HepG2 (cell line): ENCODE data around the gene PIWIL4. TPM values are rescaled to one million over a fixed set of nuclear protein-coding genes. Genes with fewer than 3 reads are reported as not detected.
A peak's percentile ranks its signal among the peaks of the same experiment; 100 is the strongest.

ENCODE experiments used
- ATAC-seq: fragments of 200-7000 bp; cut with Tn5 transposase; 3 replicates; pipeline ENCODE4 v1.9.1; 2020; ENCODE audit warnings: mild to moderate bottlenecking, moderate library complexity
- BruUV-seq: library from RNA; stranded (reverse); fragments of 400-500 nt; replicated peaks from 2 replicates; lab custom pipeline; 2021; lab: Mats Ljungman, UMichigan
- CTCF ChIA-PET: fragments of 300-600 bp; formaldehyde crosslinking; extraction: SDS; loops from one replicate; lab custom pipeline; 2021; ENCODE audit warnings: low total read pairs, inconsistent platforms, low intra/inter-chr PET ratio; lab: Yijun Ruan, JAX
- POLR2A ChIA-PET: fragments of 350-600 bp; sonication (Branson Sonifier 250); formaldehyde crosslinking; loops from one replicate; lab custom pipeline; 2020; ENCODE audit warnings: antibody characterized with exemption, inconsistent platforms; lab: Yijun Ruan, JAX
- DNase-seq: peaks from one replicate; pipeline ENCODE4 v3.0.0-alpha.2; 2015; ENCODE audit warnings: low spot score
- FAIRE-seq: peaks from 3 replicates; lab custom pipeline; 2011; peaks lifted over from hg19 to GRCh38; lab: Jason Lieb, UNC
- H2AFZ ChIP-seq: one replicate; pipeline ENCODE4 v1.6.1; 2011; ENCODE audit warnings: low read length, inconsistent platforms
- H3K27ac ChIP-seq: fragments of 300-600 bp; 3 replicates; pipeline ENCODE4 v1.8.0; 2011; ENCODE audit warnings: mixed run types, mild to moderate bottlenecking, mixed read lengths, low read length, inconsistent platforms; ENCODE audit not compliant: insufficient read depth; ENCODE audit errors: extremely low read length
- H3K27me3 ChIP-seq, 2 experiments: fragments of 200-600 bp in 1 of 2; 2 replicates in 1 of 2; 3 replicates in 1 of 2; pipeline versions ENCODE4 v1.6.0 to v1.8.0; 2011; ENCODE audit warnings: low read length in 2 of 2, mild to moderate bottlenecking in 2 of 2, moderate library complexity in 2 of 2, inconsistent platforms in 1 of 2; ENCODE audit not compliant: insufficient read depth in 2 of 2, control insufficient read depth in 1 of 2
- H3K36me3 ChIP-seq, 2 experiments: fragments of 200-600 bp in 1 of 2; replicated peaks in 1 of 2; 2 replicates in 1 of 2; 3 replicates in 1 of 2; pipeline versions ENCODE4 v1.5.1 to v1.8.0; 2011; ENCODE audit warnings: low read length in 2 of 2, inconsistent platforms in 1 of 2; ENCODE audit not compliant: insufficient read depth in 2 of 2, control insufficient read depth in 1 of 2
- H3K4me1 ChIP-seq: 2 replicates; pipeline ENCODE4 v1.5.1; 2012; ENCODE audit warnings: low read length, inconsistent platforms; ENCODE audit not compliant: insufficient read depth
- H3K4me2 ChIP-seq: 2 replicates; pipeline ENCODE4 v1.6.0; 2011; ENCODE audit warnings: low read depth, low read length, inconsistent platforms
- H3K4me3 ChIP-seq, 3 experiments: fragments of 200-600 bp in 1 of 3; sonication (generic), shearing (Covaris generic) in 1 of 3; replicated peaks in 1 of 3; 2 replicates each; pipeline ENCODE4 v1.5.1; 2011 to 2016; ENCODE audit warnings: low read length in 3 of 3, inconsistent platforms in 2 of 3, low read depth in 2 of 3, mild to moderate bottlenecking in 2 of 3, control low read depth in 1 of 3, mixed read lengths in 1 of 3; ENCODE audit not compliant: insufficient read depth in 1 of 3
- H3K79me2 ChIP-seq: one replicate; pipeline ENCODE4 v1.6.1; 2011; ENCODE audit warnings: low read length, inconsistent platforms; ENCODE audit not compliant: insufficient read depth
- H3K9ac ChIP-seq: 2 replicates; pipeline ENCODE4 v1.6.0; 2011; ENCODE audit warnings: mild to moderate bottlenecking, low read depth, low read length, inconsistent platforms; ENCODE audit not compliant: insufficient read depth
- H3K9me3 ChIP-seq: 2 replicates; pipeline ENCODE4 v1.5.1; 2012; ENCODE audit warnings: mild to moderate bottlenecking, low read length
- H4K20me1 ChIP-seq: 2 replicates; pipeline ENCODE4 v1.6.0; 2011; ENCODE audit warnings: inconsistent platforms, mild to moderate bottlenecking, low read length, moderate library complexity; ENCODE audit not compliant: insufficient read depth
- HNF4A ChIP-seq: sonication (generic); formaldehyde crosslinking; IDR thresholded peaks from 2 replicates; pipeline ENCODE4 v1.4.0; 2020; ENCODE audit warnings: missing genetic modification reagents
- NFYC ChIP-seq: IDR thresholded peaks from 2 replicates; pipeline ENCODE4 v1.6.1; 2016; ENCODE audit warnings: missing genetic modification reagents, missing compliant biosample characterization
- PHF20 ChIP-seq: sonication (generic); formaldehyde crosslinking; IDR thresholded peaks from 2 replicates; pipeline ENCODE4 v1.5.0; 2020; ENCODE audit warnings: mild to moderate bottlenecking, missing genetic modification reagents
- ZNF34 ChIP-seq: sonication (generic); formaldehyde crosslinking; IDR thresholded peaks from 2 replicates; pipeline ENCODE4 v1.4.0; 2020; ENCODE audit warnings: mild to moderate bottlenecking, missing genetic modification reagents, borderline replicate concordance
- WGBS: methylation state at CpG from one replicate; pipeline ENCODE4 v1.1.6; 2017; ENCODE audit warnings: low lambda C conversion rate; 5-methylcytosine and 5-hydroxymethylcytosine counted together
- in situ Hi-C: cut with HindIII; loops from 2 replicates; pipeline ENCODE4 v1.10.0; 2017; ENCODE audit warnings: low pct_unique_long_range_greater_than_20kb; ENCODE audit not compliant: extremely low pct_ligation_motif_present
- intact Hi-C: fragments of 100-400 bp; cut with micrococcal nuclease; formaldehyde crosslinking; loops from one replicate; pipeline ENCODE4 v1.10.0; 2022; ENCODE audit not compliant: unreplicated experiment
- polyA plus RNA-seq, 8 experiments: library from polyadenylated mRNA; depleted of rRNA in 3 of 8; stranded (reverse) in 7 of 8; unstranded in 1 of 8; fragments of >200 nt; fragmentation: Illumina TruSeq in 4 of 8; extraction: Trizol in 4 of 8; gene quantifications; 2 replicates each; pipeline versions ENCODE4 v1.2.1 to v1.2.3, GENCODE V29; 2011 to 2016; ENCODE audit warnings: low read depth in 4 of 8, missing spikeins in 1 of 8, mixed read lengths in 1 of 8; ENCODE audit not compliant: insufficient read depth in 1 of 8
- total RNA-seq, 5 experiments: library from RNA; depleted of rRNA; stranded (reverse); fragments of >200 nt; fragmentation: Illumina TruSeq; extraction: Trizol; gene quantifications; 2 replicates each; pipeline ENCODE4 v1.2.3, GENCODE V29; 2016; ENCODE audit warnings: low read depth in 1 of 5
- TF ChIP-seq, protein P1 (sequence below): sonication (generic); formaldehyde crosslinking; IDR thresholded peaks from 2 replicates; pipeline ENCODE4 v1.4.0; 2020; ENCODE audit warnings: missing genetic modification reagents

Gene PIWIL4
- total and polyA plus RNA-seq, 2 of the 13 experiments (the other 11 are each of a cell fraction or from before 2014, with no cell fraction given): 0.08 TPM; not detected in 1

DNA sequence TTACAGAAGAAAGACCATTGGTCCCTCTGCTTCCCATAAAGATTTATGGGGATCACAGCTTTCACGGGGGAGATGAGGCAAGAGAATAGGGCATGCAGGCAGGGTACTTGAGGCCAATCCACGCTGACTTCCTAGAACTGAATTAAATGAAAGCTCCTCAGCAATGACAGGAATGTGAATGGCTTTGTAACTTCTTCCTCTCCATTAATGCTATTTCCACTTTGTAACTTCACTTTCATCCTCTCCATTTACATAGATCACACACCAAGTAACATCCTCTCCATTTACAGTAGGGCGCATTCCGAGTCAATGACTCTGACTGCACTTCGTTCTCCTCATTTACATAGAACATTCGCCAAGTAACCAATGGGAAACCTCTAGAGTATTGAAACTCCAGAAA, 89.8 kb downstream of the PIWIL4 start:
- in situ Hi-C loops: no loop called here
- ATAC-seq: no peak
- intact Hi-C loops: no loop called here

DNA sequence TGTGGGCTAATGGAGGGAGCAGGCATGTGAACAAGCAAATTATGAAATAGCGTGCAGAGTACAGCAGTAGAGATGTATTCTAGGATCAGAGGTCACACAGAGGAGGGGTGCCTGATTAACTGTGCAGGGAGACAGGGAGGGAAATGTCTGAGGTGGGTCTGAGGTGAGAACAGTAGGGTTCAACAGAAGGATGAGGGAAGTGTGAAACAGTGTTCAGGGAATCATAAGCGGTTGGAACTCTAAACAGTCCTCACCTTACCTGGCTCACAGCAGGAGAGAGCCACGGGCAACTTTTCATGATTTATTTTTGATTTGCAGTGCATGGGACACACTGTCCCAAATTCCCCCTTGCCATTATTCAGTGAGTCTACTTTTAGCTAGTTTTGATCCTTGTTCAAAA, 90.5 kb downstream of the PIWIL4 start:
- 18% methylated on average over 3 of the region's 3 CpGs for WGBS
- H3K9me3 ChIP-seq: no peaks in the 10 kb centered on the region
- no peaks in the 10 kb centered on the region for H3K79me2 ChIP-seq
- H3K36me3 ChIP-seq: no peaks in the 10 kb centered on the region
- no TSS peak for BruUV-seq
- no peak overlapping the region for H3K4me2 ChIP-seq
- DNase-seq (no peak), ATAC-seq (peak; percentile 46; the same call in 2 of the 3 replicates), FAIRE-seq (no peak)
- TF ChIP-seq HNF4A (CRISPR knock-in tag) (0 out of 2 replicates have a peak, but pooled peaks have one; percentile 14), NFYC (CRISPR knock-in tag) (no peak), ZNF34 (CRISPR knock-in tag) (no peak)
- no peaks in the 10 kb centered on the region for H4K20me1 ChIP-seq
- no peak overlapping the region for H3K4me3 ChIP-seq
- in situ Hi-C loops (no loop called here), intact Hi-C loops (no loop called here)
- POLR2A ChIA-PET: no interaction called here
- peaks cover 0 to 10% of the 10 kb centered on the region in 2 experiments; a peak in 1 of 5 replicates for H3K27me3 ChIP-seq
- no peaks in the 10 kb centered on the region for H3K4me1 ChIP-seq
- no peak overlapping the region for H3K27ac ChIP-seq
- H2AFZ ChIP-seq: no peak overlapping the region
- CTCF ChIA-PET: no interaction called here
- H3K9ac ChIP-seq: no peak overlapping the region

More for the DNA sequence above, 89.8 kb downstream of the PIWIL4 start:
- no peak for TF ChIP-seq PHF20 (CRISPR knock-in tag)
- TF ChIP-seq, protein P1, sequence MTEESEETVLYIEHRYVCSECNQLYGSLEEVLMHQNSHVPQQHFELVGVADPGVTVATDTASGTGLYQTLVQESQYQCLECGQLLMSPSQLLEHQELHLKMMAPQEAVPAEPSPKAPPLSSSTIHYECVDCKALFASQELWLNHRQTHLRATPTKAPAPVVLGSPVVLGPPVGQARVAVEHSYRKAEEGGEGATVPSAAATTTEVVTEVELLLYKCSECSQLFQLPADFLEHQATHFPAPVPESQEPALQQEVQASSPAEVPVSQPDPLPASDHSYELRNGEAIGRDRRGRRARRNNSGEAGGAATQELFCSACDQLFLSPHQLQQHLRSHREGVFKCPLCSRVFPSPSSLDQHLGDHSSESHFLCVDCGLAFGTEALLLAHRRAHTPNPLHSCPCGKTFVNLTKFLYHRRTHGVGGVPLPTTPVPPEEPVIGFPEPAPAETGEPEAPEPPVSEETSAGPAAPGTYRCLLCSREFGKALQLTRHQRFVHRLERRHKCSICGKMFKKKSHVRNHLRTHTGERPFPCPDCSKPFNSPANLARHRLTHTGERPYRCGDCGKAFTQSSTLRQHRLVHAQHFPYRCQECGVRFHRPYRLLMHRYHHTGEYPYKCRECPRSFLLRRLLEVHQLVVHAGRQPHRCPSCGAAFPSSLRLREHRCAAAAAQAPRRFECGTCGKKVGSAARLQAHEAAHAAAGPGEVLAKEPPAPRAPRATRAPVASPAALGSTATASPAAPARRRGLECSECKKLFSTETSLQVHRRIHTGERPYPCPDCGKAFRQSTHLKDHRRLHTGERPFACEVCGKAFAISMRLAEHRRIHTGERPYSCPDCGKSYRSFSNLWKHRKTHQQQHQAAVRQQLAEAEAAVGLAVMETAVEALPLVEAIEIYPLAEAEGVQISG: no peak
- no peak for DNase-seq
- BruUV-seq: no TSS peak
- WGBS: 65% methylated on average over 6 of the region's 6 CpGs
- FAIRE-seq: no peak
- peaks cover 0 to 10% of the 10 kb centered on the region in 2 experiments; a peak in 1 of 5 replicates for H3K27me3 ChIP-seq
- no peak overlapping the region for H3K4me2 ChIP-seq
- no peaks in the 10 kb centered on the region for H3K36me3 ChIP-seq
- H3K27ac ChIP-seq: no peak overlapping the region
- no peaks in the 10 kb centered on the region for H3K4me1 ChIP-seq
- H3K9ac ChIP-seq: no peak overlapping the region
- no peak overlapping the region for H2AFZ ChIP-seq
- no peaks in the 10 kb centered on the region for H4K20me1 ChIP-seq
- ChIA-PET POLR2A (no interaction called here), CTCF (no interaction called here)
- H3K4me3 ChIP-seq: no peak overlapping the region
- H3K9me3 ChIP-seq: no peaks in the 10 kb centered on the region
- H3K79me2 ChIP-seq: no peaks in the 10 kb centered on the region
